IMR-90 (cell line): ENCODE results near the gene PPM1H. TPM values are rescaled to one million over a fixed set of nuclear protein-coding genes. Genes with fewer than 3 reads are reported as not detected.

Source experiments
- ATAC-seq: fragments of 200-7000 bp; cut with Tn5 transposase; 2 replicates; pipeline ENCODE4 v1.9.1; 2020; ENCODE audit warnings: low read depth, mild to moderate bottlenecking, moderate library complexity
- BruUV-seq: library from RNA; stranded (reverse); fragments of 400-500 nt; replicated peaks from 2 replicates; lab custom pipeline; 2021; lab: Mats Ljungman, UMichigan
- CTCF ChIA-PET: fragments of 300-600 bp; formaldehyde crosslinking; extraction: SDS; loops from one replicate; lab custom pipeline; 2021; ENCODE audit warnings: antibody characterized with exemption; lab: Yijun Ruan, JAX
- POLR2A ChIA-PET: fragments of 300-600 bp; sonication (Branson Sonifier 250); formaldehyde crosslinking; loops from one replicate; lab custom pipeline; 2022; ENCODE audit warnings: antibody characterized with exemption; ENCODE audit not compliant: unreplicated experiment; lab: Charles Lee
- DNase-seq: peaks from one replicate; pipeline ENCODE4 v3.0.0; 2013
- H2AFZ ChIP-seq: replicated peaks from 2 replicates; pipeline ENCODE3; 2013; ENCODE audit warnings: low read length, mild to moderate bottlenecking; ENCODE audit not compliant: poor library complexity
- H2AK5ac ChIP-seq: 2 replicates; pipeline ENCODE4 v1.6.1; 2013; ENCODE audit warnings: low read depth, low read length, inconsistent platforms
- H2AK9ac ChIP-seq: replicated peaks from 2 replicates; pipeline ENCODE3; 2013; ENCODE audit warnings: mild to moderate bottlenecking, low read depth, low read length, moderate library complexity; ENCODE audit not compliant: poor library complexity
- H2BK120ac ChIP-seq: 2 replicates; pipeline ENCODE4 v1.6.1; 2013; ENCODE audit warnings: low read depth, low read length, inconsistent platforms
- H2BK15ac ChIP-seq: 3 replicates; pipeline ENCODE4 v1.6.1; 2013; ENCODE audit warnings: low read depth, low read length, inconsistent platforms
- H2BK20ac ChIP-seq: 2 replicates; pipeline ENCODE4 v1.6.1; 2013; ENCODE audit warnings: low read depth, mild to moderate bottlenecking, inconsistent platforms, low read length, moderate library complexity
- H2BK5ac ChIP-seq: 2 replicates; pipeline ENCODE4 v1.6.1; 2013; ENCODE audit warnings: mild to moderate bottlenecking, low read depth, low read length, inconsistent platforms; ENCODE audit not compliant: poor library complexity, severe bottlenecking
- H3K14ac ChIP-seq: replicated peaks from 2 replicates; pipeline ENCODE4 v1.6.1; 2013; ENCODE audit warnings: low read depth, low read length, inconsistent platforms
- H3K18ac ChIP-seq: 2 replicates; pipeline ENCODE4 v1.6.1; 2013; ENCODE audit warnings: low read depth, low read length, control low read depth
- H3K23ac ChIP-seq: 2 replicates; pipeline ENCODE4 v1.6.1; 2013; ENCODE audit warnings: low read depth, low read length, inconsistent platforms
- H3K27ac ChIP-seq: 2 replicates; pipeline ENCODE4 v1.5.1; 2013; ENCODE audit warnings: mild to moderate bottlenecking, control low read depth, low read length; ENCODE audit not compliant: insufficient read depth
- H3K27me3 ChIP-seq: 2 replicates; pipeline ENCODE4 v1.6.1; 2013; ENCODE audit warnings: low read length; ENCODE audit not compliant: control insufficient read depth, insufficient read depth
- H3K36me3 ChIP-seq: 2 replicates; pipeline ENCODE4 v1.6.1; 2013; ENCODE audit warnings: low read length, mixed read lengths; ENCODE audit not compliant: control insufficient read depth, insufficient read depth
- H3K4ac ChIP-seq: 2 replicates; pipeline ENCODE4 v1.6.1; 2013; ENCODE audit warnings: low read depth, low read length, inconsistent platforms
- H3K4me1 ChIP-seq: 2 replicates; pipeline ENCODE4 v1.6.1; 2013; ENCODE audit warnings: low read length, mixed read lengths; ENCODE audit not compliant: control insufficient read depth, insufficient read depth
- H3K4me2 ChIP-seq: 2 replicates; pipeline ENCODE4 v1.6.1; 2013; ENCODE audit warnings: low read depth, mild to moderate bottlenecking, control low read depth, low read length, moderate library complexity
- H3K4me3 ChIP-seq: 2 replicates; pipeline ENCODE4 v1.5.1; 2013; ENCODE audit warnings: low read depth, mild to moderate bottlenecking, control low read depth, low read length, moderate library complexity; ENCODE audit not compliant: insufficient read depth
- H3K56ac ChIP-seq: 2 replicates; pipeline ENCODE4 v1.6.1; 2013; ENCODE audit warnings: low read length, inconsistent platforms; ENCODE audit not compliant: insufficient read depth; ENCODE audit errors: extremely low read depth
- H3K79me1 ChIP-seq, 2 experiments: 2 replicates each; pipeline ENCODE4 v1.6.1; 2013; ENCODE audit warnings: low read length in 2 of 2, inconsistent platforms in 1 of 2, low read depth in 1 of 2
- H3K9ac ChIP-seq: 2 replicates; pipeline ENCODE4 v1.6.1; 2013; ENCODE audit warnings: low read depth, low read length, control low read depth
- H3K9me1 ChIP-seq: 2 replicates; pipeline ENCODE4 v1.6.1; 2013; ENCODE audit warnings: low read length, inconsistent platforms; ENCODE audit not compliant: insufficient read depth
- H3K9me3 ChIP-seq: 2 replicates; pipeline ENCODE4 v1.6.1; 2013; ENCODE audit warnings: low read length; ENCODE audit not compliant: control insufficient read depth, insufficient read depth
- H4K20me1 ChIP-seq: 2 replicates; pipeline ENCODE4 v1.6.1; 2013; ENCODE audit warnings: low read length, inconsistent platforms; ENCODE audit not compliant: insufficient read depth
- H4K5ac ChIP-seq: 2 replicates; pipeline ENCODE4 v1.6.1; 2013; ENCODE audit warnings: mild to moderate bottlenecking, low read depth, low read length, control low read depth
- H4K8ac ChIP-seq, 2 experiments: 2 replicates each; pipeline ENCODE4 v1.6.1; 2013; ENCODE audit warnings: low read depth in 2 of 2, low read length in 2 of 2, control low read depth in 1 of 2, inconsistent platforms in 1 of 2
- H4K91ac ChIP-seq: 2 replicates; pipeline ENCODE4 v1.6.1; 2013; ENCODE audit warnings: low read depth, low read length, inconsistent platforms; ENCODE audit not compliant: insufficient read depth
- BHLHE40 ChIP-seq: fragments of 150-350 bp; IDR thresholded peaks from 2 replicates; pipeline ENCODE4 v1.6.1; 2016; ENCODE audit warnings: mild to moderate bottlenecking, low read depth, low read length
- CEBPB ChIP-seq: IDR thresholded peaks from 2 replicates; pipeline ENCODE4 v1.6.1; 2012; ENCODE audit warnings: low read depth, low read length, improper control_type of control experiment
- CHD1 ChIP-seq: IDR thresholded peaks from 2 replicates; pipeline ENCODE4 v1.6.1; 2012; ENCODE audit warnings: low read depth, low read length, improper control_type of control experiment
- CTCF ChIP-seq: conservative IDR thresholded peaks from 2 replicates; pipeline ENCODE4 v1.5.1; 2012; ENCODE audit warnings: mild to moderate bottlenecking, low read depth, low read length, improper control_type of control experiment
- ELK1 ChIP-seq: fragments of 150-350 bp; IDR thresholded peaks from 2 replicates; pipeline ENCODE4 v1.6.1; 2016; ENCODE audit warnings: low read depth, mild to moderate bottlenecking, low read length, moderate library complexity, borderline replicate concordance
- MXI1 ChIP-seq: IDR thresholded peaks from 2 replicates; pipeline ENCODE4 v1.6.1; 2012; ENCODE audit warnings: low read depth, mild to moderate bottlenecking, low read length, moderate library complexity, borderline replicate concordance
- POLR2A ChIP-seq: IDR thresholded peaks from 2 replicates; pipeline ENCODE4 v1.6.1; 2012; ENCODE audit warnings: mild to moderate bottlenecking, low read depth, low read length
- WGBS, 2 experiments: methylation state at CpG; one replicate each; pipeline versions ENCODE4 v1.1.5 to v1.1.7; 2013; ENCODE audit warnings: missing lambda C conversion rate in 2 of 2; ENCODE audit not compliant: insufficient read length in 1 of 2; ENCODE audit errors: extremely low coverage in 2 of 2; 5-methylcytosine and 5-hydroxymethylcytosine counted together
- dilution Hi-C: fragments of 300-500 bp; cut with HindIII; formaldehyde crosslinking; loops from one replicate; pipeline ENCODE4 v1.14.3; 2018; ENCODE audit warnings: low sequenced_read_pairs; ENCODE audit not compliant: unreplicated experiment
- in situ Hi-C: fragments of 300-500 bp; cut with MboI; formaldehyde crosslinking; loops from 3 replicates; pipeline ENCODE4 v1.14.3; 2019; ENCODE audit warnings: low sequenced_read_pairs, inconsistent platforms, mixed read lengths
- intact Hi-C: fragments of 100-400 bp; cut with micrococcal nuclease; formaldehyde crosslinking; loops from 2 replicates; pipeline ENCODE4 v1.10.0; 2022
- polyA plus RNA-seq, 3 experiments: library from polyadenylated mRNA; depleted of rRNA; stranded (reverse); fragments of >200 nt; gene quantifications; 2 replicates each; pipeline ENCODE4 v1.2.3, GENCODE V29; 2012; ENCODE audit warnings: low replicate concordance in 1 of 3
- total RNA-seq: library from RNA; depleted of rRNA; stranded (reverse); fragments of >200 nt; gene quantifications from 2 replicates; pipeline ENCODE4 v1.2.3, GENCODE V29; 2012

PPM1H gene
- total and polyA plus RNA-seq, 2 of the 4 experiments (the other 2 are of a cell fraction), result 0.14 to 0.18 TPM

- Histone ChIP-seq H2BK5ac (peak overlapping the region; percentile 94), H3K4me2 (peak overlapping the region; percentile 64), H3K9me1 (peaks cover 11% of the 10 kb centered on the region), H3K18ac (peak overlapping the region; percentile 75), H2AK5ac (peak overlapping the region; percentile 88), H2AK9ac (peak overlapping the region; percentile 49), H3K9ac (peak overlapping the region; percentile 19; the same call in 1 of the 2 replicates), H3K23ac (peak overlapping the region; percentile 70), H2BK15ac (peak overlapping the region; percentile 87), H2AFZ (peak overlapping the region; percentile 91), H4K91ac (peak overlapping the region; percentile 82), H3K4me3 (no peak overlapping the region), H3K27ac (peak overlapping the region; percentile 63), H3K4ac (peak overlapping the region; percentile 88), H3K56ac (peak overlapping the region; percentile 71), H3K14ac (peak overlapping the region; percentile 89), H3K9me3 (no peaks in the 10 kb centered on the region), H4K8ac (peak overlapping the region; percentile 70 to 89), H3K36me3 (no peaks in the 10 kb centered on the region), H2BK120ac (peak overlapping the region; percentile 92), H4K20me1 (no peaks in the 10 kb centered on the region), H3K4me1 (peaks cover 24% of the 10 kb centered on the region), H4K5ac (peak overlapping the region; percentile 72), H2BK20ac (peak overlapping the region; percentile 95), H3K79me1 (peaks cover 0 to 3% of the 10 kb centered on the region in 2 experiments; a peak in 1 of 4 replicates), H3K27me3 (no peaks in the 10 kb centered on the region)
- dilution Hi-C loops (no loop called here), in situ Hi-C loops (no loop called here), intact Hi-C loops (no loop called here)
- ATAC-seq, result peak; percentile 38
- CTCF ChIA-PET, result interaction anchor here (0.7 kb wide), 1 partner anchor 53 kb away, joined by 3 read pairs; no protein-coding TSS in a partner anchor
- 10% methylated on average over 5 of the region's 15 CpGs; no CpG with 5 or more reads in 1 of the 2 experiments for WGBS, 2 experiments
- BruUV-seq, result no TSS peak
- no peak for TF ChIP-seq ELK1
- no peak for TF ChIP-seq CTCF
- no peak for TF ChIP-seq MXI1
- no peak for TF ChIP-seq BHLHE40
- no peak for TF ChIP-seq POLR2A
- no peak for TF ChIP-seq CEBPB
- TF ChIP-seq CHD1, result no peak
- DNase-seq, result peak; percentile 49
- POLR2A ChIA-PET, result no interaction called here
Observed at GRCh38 chr12:62693376-62694050, 241.4 kb downstream of the PPM1H start.
